ENCODE results near the gene CADM1.

The CADM1 gene

GRCh38 chr11:115528225-115528624 lies 24.0 kb upstream of the CADM1 start:
- Histone ChIP-seq H2BK12ac (ENCODE audit: low read length) (no peak overlapping the region), H2AK5ac (ENCODE audit: low read depth, low read length) (no peak overlapping the region), H3K18ac (ENCODE audit: low read length) (no peak overlapping the region), H3K36me3 (replicated peaks in 1 of 2; ENCODE audit: control insufficient read depth in 2 of 2, insufficient read depth in 2 of 2, low read length in 2 of 2) (no peaks in the 10 kb centered on the region), H3K27ac (replicated peaks; ENCODE audit: low read length) (no peak overlapping the region), H3K4me2 (ENCODE audit: insufficient read depth, low read length, poor library complexity, severe bottlenecking) (no peak overlapping the region), H4K8ac (ENCODE audit: low read depth, low read length) (no peak overlapping the region), H4K91ac (ENCODE audit: low read depth, low read length, poor library complexity) (no peak overlapping the region), H2BK120ac (ENCODE audit: low read depth, low read length) (no peak overlapping the region), H2AFZ (ENCODE audit: low read length) (no peak overlapping the region), H3K27me3 (ENCODE audit: control insufficient read depth in 3 of 3, insufficient read depth in 3 of 3, low read depth in 1 of 3, low read length in 3 of 3) (peaks cover 0 to 9% (median 0%) of the 10 kb centered on the region in 3 experiments), H3K79me1 (ENCODE audit: low read depth, low read length) (no peaks in the 10 kb centered on the region), H3K4ac (ENCODE audit: low read length) (no peak overlapping the region), H3K14ac (ENCODE audit: low read length) (no peak overlapping the region), H3K9me3 (replicated peaks in 1 of 2; ENCODE audit: control insufficient read depth in 2 of 2, insufficient read depth in 1 of 2, low read depth in 1 of 2, low read length in 2 of 2) (peaks cover 0 to 2% of the 10 kb centered on the region in 2 donors), H2BK5ac (ENCODE audit: low read length) (no peak overlapping the region), H3K4me1 (ENCODE audit: control insufficient read depth in 2 of 2, insufficient read depth in 1 of 2, low read depth in 1 of 2, low read length in 2 of 2) (peaks cover 0 to 4% of the 10 kb centered on the region in 2 donors), H3K9ac (ENCODE audit: low read depth, low read length, poor library complexity) (no peak overlapping the region), H3K23ac (ENCODE audit: low read depth, low read length, poor library complexity) (no peak overlapping the region), H2BK15ac (ENCODE audit: low read length) (no peak overlapping the region), H3K4me3 (ENCODE audit: low read length in 2 of 2) (no peak overlapping the region)
- WGBS, 2 donors (ENCODE audit: extremely low coverage in 2 of 2, insufficient read length in 2 of 2, insufficient replicate concordance in 1 of 2): no CpG with 5 or more reads among the region's 6 CpGs
- DNase-seq (ENCODE audit: low spot score): no peak

GRCh38 chr11:115527534-115528125 lies 23.4 kb upstream of the CADM1 start:
- Histone ChIP-seq H3K4me3 (ENCODE audit: low read length in 2 of 2) (no peak overlapping the region), H3K36me3 (replicated peaks in 1 of 2; ENCODE audit: control insufficient read depth in 2 of 2, insufficient read depth in 2 of 2, low read length in 2 of 2) (no peaks in the 10 kb centered on the region), H3K9ac (ENCODE audit: low read depth, low read length, poor library complexity) (no peak overlapping the region), H2AFZ (ENCODE audit: low read length) (no peak overlapping the region), H3K23ac (ENCODE audit: low read depth, low read length, poor library complexity) (no peak overlapping the region), H3K79me1 (ENCODE audit: low read depth, low read length) (no peaks in the 10 kb centered on the region), H2BK120ac (ENCODE audit: low read depth, low read length) (no peak overlapping the region), H3K18ac (ENCODE audit: low read length) (no peak overlapping the region), H2BK12ac (ENCODE audit: low read length) (no peak overlapping the region), H3K4me1 (ENCODE audit: control insufficient read depth in 2 of 2, insufficient read depth in 1 of 2, low read depth in 1 of 2, low read length in 2 of 2) (peaks cover 0 to 4% of the 10 kb centered on the region in 2 donors), H3K14ac (ENCODE audit: low read length) (no peak overlapping the region), H3K9me3 (replicated peaks in 1 of 2; ENCODE audit: control insufficient read depth in 2 of 2, insufficient read depth in 1 of 2, low read depth in 1 of 2, low read length in 2 of 2) (peaks cover 0 to 2% of the 10 kb centered on the region in 2 donors), H3K27me3 (ENCODE audit: control insufficient read depth in 3 of 3, insufficient read depth in 3 of 3, low read depth in 1 of 3, low read length in 3 of 3) (peaks cover 0 to 10% (median 0%) of the 10 kb centered on the region in 3 experiments), H4K8ac (ENCODE audit: low read depth, low read length) (no peak overlapping the region), H2AK5ac (ENCODE audit: low read depth, low read length) (no peak overlapping the region), H3K4me2 (ENCODE audit: insufficient read depth, low read length, poor library complexity, severe bottlenecking) (no peak overlapping the region), H3K4ac (ENCODE audit: low read length) (no peak overlapping the region), H4K91ac (ENCODE audit: low read depth, low read length, poor library complexity) (no peak overlapping the region), H2BK15ac (ENCODE audit: low read length) (no peak overlapping the region), H3K27ac (replicated peaks; ENCODE audit: low read length) (no peak overlapping the region), H2BK5ac (ENCODE audit: low read length) (no peak overlapping the region)
- peak; percentile 30 for DNase-seq (ENCODE audit: low spot score)
- WGBS, 2 donors (ENCODE audit: extremely low coverage in 2 of 2, insufficient read length in 2 of 2, insufficient replicate concordance in 1 of 2): no CpG with 5 or more reads among the region's 2 CpGs

- H3K14ac ChIP-seq (ENCODE audit: low read length): no peak overlapping the region
- no peak overlapping the region for H2BK120ac ChIP-seq (ENCODE audit: low read depth, low read length)
- no CpG with 5 or more reads among the region's 9 CpGs for WGBS, 2 donors (ENCODE audit: extremely low coverage in 2 of 2, insufficient read length in 2 of 2, insufficient replicate concordance in 1 of 2)
- no peak overlapping the region for H2BK15ac ChIP-seq (ENCODE audit: low read length)
- H3K79me1 ChIP-seq (ENCODE audit: low read depth, low read length): no peaks in the 10 kb centered on the region
- H3K23ac ChIP-seq (ENCODE audit: low read depth, low read length, poor library complexity): no peak overlapping the region
- no peak overlapping the region for H2BK5ac ChIP-seq (ENCODE audit: low read length)
- H3K18ac ChIP-seq (ENCODE audit: low read length): peak overlapping the region; percentile 11
- DNase-seq (ENCODE audit: low spot score): no peak
- H3K4me3 ChIP-seq (ENCODE audit: low read length in 2 of 2): no peak overlapping the region
- peaks cover 0 to 13% (median 0%) of the 10 kb centered on the region in 3 experiments for H3K27me3 ChIP-seq (ENCODE audit: control insufficient read depth in 3 of 3, insufficient read depth in 3 of 3, low read depth in 1 of 3, low read length in 3 of 3)
- no peak overlapping the region for H2AFZ ChIP-seq (ENCODE audit: low read length)
- H4K91ac ChIP-seq (ENCODE audit: low read depth, low read length, poor library complexity): no peak overlapping the region
- H3K27ac ChIP-seq (replicated peaks; ENCODE audit: low read length): no peak overlapping the region
- peaks cover 0 to 6% of the 10 kb centered on the region in 2 donors for H3K4me1 ChIP-seq (ENCODE audit: control insufficient read depth in 2 of 2, insufficient read depth in 1 of 2, low read depth in 1 of 2, low read length in 2 of 2)
- no peak overlapping the region for H2BK12ac ChIP-seq (ENCODE audit: low read length)
- H3K36me3 ChIP-seq (replicated peaks in 1 of 2; ENCODE audit: control insufficient read depth in 2 of 2, insufficient read depth in 2 of 2, low read length in 2 of 2): no peaks in the 10 kb centered on the region
- H3K9me3 ChIP-seq (replicated peaks in 1 of 2; ENCODE audit: control insufficient read depth in 2 of 2, insufficient read depth in 1 of 2, low read depth in 1 of 2, low read length in 2 of 2): peaks cover 0 to 2% of the 10 kb centered on the region in 2 donors
- no peak overlapping the region for H3K9ac ChIP-seq (ENCODE audit: low read depth, low read length, poor library complexity)
- H2AK5ac ChIP-seq (ENCODE audit: low read depth, low read length): no peak overlapping the region
- H3K4ac ChIP-seq (ENCODE audit: low read length): no peak overlapping the region
- no peak overlapping the region for H4K8ac ChIP-seq (ENCODE audit: low read depth, low read length)
- no peak overlapping the region for H3K4me2 ChIP-seq (ENCODE audit: insufficient read depth, low read length, poor library complexity, severe bottlenecking)
Measured at GRCh38 chr11:115525531-115526006, 21.4 kb upstream of the CADM1 start.

- Histone ChIP-seq H2BK12ac (ENCODE audit: low read length) (no peak overlapping the region), H4K91ac (ENCODE audit: low read depth, low read length, poor library complexity) (no peak overlapping the region), H3K4me1 (ENCODE audit: control insufficient read depth in 2 of 2, insufficient read depth in 1 of 2, low read depth in 1 of 2, low read length in 2 of 2) (peaks cover 0 to 6% of the 10 kb centered on the region in 2 donors), H3K23ac (ENCODE audit: low read depth, low read length, poor library complexity) (no peak overlapping the region), H3K14ac (ENCODE audit: low read length) (no peak overlapping the region), H3K4ac (ENCODE audit: low read length) (no peak overlapping the region), H2AFZ (ENCODE audit: low read length) (no peak overlapping the region), H3K27ac (replicated peaks; ENCODE audit: low read length) (no peak overlapping the region), H2AK5ac (ENCODE audit: low read depth, low read length) (no peak overlapping the region), H2BK5ac (ENCODE audit: low read length) (no peak overlapping the region), H3K18ac (ENCODE audit: low read length) (no peak overlapping the region), H3K36me3 (replicated peaks in 1 of 2; ENCODE audit: control insufficient read depth in 2 of 2, insufficient read depth in 2 of 2, low read length in 2 of 2) (no peaks in the 10 kb centered on the region), H3K9ac (ENCODE audit: low read depth, low read length, poor library complexity) (no peak overlapping the region), H3K27me3 (ENCODE audit: control insufficient read depth in 3 of 3, insufficient read depth in 3 of 3, low read depth in 1 of 3, low read length in 3 of 3) (peaks cover 0 to 16% (median 0%) of the 10 kb centered on the region in 3 experiments), H3K4me2 (ENCODE audit: insufficient read depth, low read length, poor library complexity, severe bottlenecking) (no peak overlapping the region), H2BK15ac (ENCODE audit: low read length) (no peak overlapping the region), H4K8ac (ENCODE audit: low read depth, low read length) (no peak overlapping the region), H3K4me3 (ENCODE audit: low read length in 2 of 2) (no peak overlapping the region), H3K79me1 (ENCODE audit: low read depth, low read length) (no peaks in the 10 kb centered on the region), H3K9me3 (replicated peaks in 1 of 2; ENCODE audit: control insufficient read depth in 2 of 2, insufficient read depth in 1 of 2, low read depth in 1 of 2, low read length in 2 of 2) (peaks cover 0 to 2% of the 10 kb centered on the region in 2 donors), H2BK120ac (ENCODE audit: low read depth, low read length) (no peak overlapping the region)
- no peak for DNase-seq (ENCODE audit: low spot score)
- WGBS, 2 donors (ENCODE audit: extremely low coverage in 2 of 2, insufficient read length in 2 of 2, insufficient replicate concordance in 1 of 2): no CpG with 5 or more reads among the region's 1 CpG
Measured at GRCh38 chr11:115524572-115524971, 20.4 kb upstream of the CADM1 start.

All from neuronal stem cell (in vitro differentiated cells).